Endothelial cell (in vitro differentiated cells): ENCODE measurements around the gene GAB1. TPM values are rescaled to one million over a fixed set of nuclear protein-coding genes. Genes with fewer than 3 reads are reported as not detected.

Experiments used
- DNase-seq: peaks from one replicate; pipeline ENCODE4 v3.0.0; 2021; ENCODE audit warnings: low spot score
- H3K27ac Mint-ChIP-seq: one replicate; pipeline ENCODE4 v1.8.0; 2021; ENCODE audit warnings: mixed read lengths, inconsistent platforms; ENCODE audit not compliant: unreplicated experiment
- H3K27me3 Mint-ChIP-seq: one replicate; pipeline ENCODE4 v1.8.0; 2021; ENCODE audit warnings: mild to moderate bottlenecking, moderate library complexity, mixed read lengths, inconsistent platforms; ENCODE audit not compliant: unreplicated experiment
- H3K36me3 Mint-ChIP-seq: one replicate; pipeline ENCODE4 v1.8.0; 2021; ENCODE audit warnings: mild to moderate bottlenecking, low read depth, mixed read lengths, inconsistent platforms; ENCODE audit not compliant: unreplicated experiment
- H3K4me1 Mint-ChIP-seq: one replicate; pipeline ENCODE4 v1.8.0; 2021; ENCODE audit warnings: mild to moderate bottlenecking, mixed read lengths, inconsistent platforms; ENCODE audit not compliant: unreplicated experiment
- H3K4me3 Mint-ChIP-seq: one replicate; pipeline ENCODE4 v1.8.0; 2021; ENCODE audit warnings: mild to moderate bottlenecking, mixed read lengths, inconsistent platforms; ENCODE audit not compliant: unreplicated experiment
- H3K9me3 Mint-ChIP-seq: one replicate; pipeline ENCODE4 v1.8.0; 2021; ENCODE audit warnings: mixed read lengths, inconsistent platforms; ENCODE audit not compliant: unreplicated experiment
- CTCF ChIP-seq: fragments of 200-600 bp; sonication (generic); IDR thresholded peaks from one replicate; pipeline ENCODE4 v1.5.0; 2021; ENCODE audit warnings: antibody characterized with exemption; ENCODE audit not compliant: unreplicated experiment
- total RNA-seq: library from RNA; stranded (reverse); fragmentation: NEBNext Ultra II Directional; extraction: Animal tissue kit (Norgen Biotek cat#: 25700); gene quantifications from one replicate; pipeline ENCODE4 v1.2.1, GENCODE V29; 2021; ENCODE audit not compliant: unreplicated experiment

The GAB1 gene
- total RNA-seq, 1 donor from 2014 or later, result 51.8 TPM

GRCh38 chr4:143431526-143432257 is 95.0 kb downstream of the GAB1 start:
- Mint-ChIP-seq H3K36me3 (peaks cover 40% of the 10 kb centered on the region), H3K27me3 (peaks cover 1% of the 10 kb centered on the region), H3K9me3 (no peaks in the 10 kb centered on the region), H3K4me1 (peaks cover 17% of the 10 kb centered on the region), H3K27ac (no peak overlapping the region), H3K4me3 (no peak overlapping the region)
- no peak for DNase-seq
- TF ChIP-seq CTCF, result no peak

- peaks cover 21% of the 10 kb centered on the region for H3K4me1 Mint-ChIP-seq
These were observed 95.5 kb downstream of the GAB1 start for GRCh38 chr4:143432258-143432591.

GRCh38 chr4:143433231-143433630 is 96.6 kb downstream of the GAB1 start:
- peaks cover 47% of the 10 kb centered on the region for H3K36me3 Mint-ChIP-seq
- H3K27me3 Mint-ChIP-seq, result no peaks in the 10 kb centered on the region
- H3K27ac Mint-ChIP-seq, result no peak overlapping the region

More at GRCh38 chr4:143432258-143432591, 95.5 kb downstream of the GAB1 start:
- no peak for DNase-seq
- Mint-ChIP-seq H3K36me3 (peaks cover 44% of the 10 kb centered on the region), H3K9me3 (no peaks in the 10 kb centered on the region), H3K4me3 (no peak overlapping the region), H3K27me3 (peaks cover 1% of the 10 kb centered on the region), H3K27ac (no peak overlapping the region)
- TF ChIP-seq CTCF, result no peak

GRCh38 chr4:143435955-143436354 is 99.3 kb downstream of the GAB1 start:
- no peak for DNase-seq
- no peak overlapping the region for H3K27ac Mint-ChIP-seq
- TF ChIP-seq CTCF, result no peak
- no peaks in the 10 kb centered on the region for H3K9me3 Mint-ChIP-seq
- H3K27me3 Mint-ChIP-seq, result no peaks in the 10 kb centered on the region
- peaks cover 58% of the 10 kb centered on the region for H3K36me3 Mint-ChIP-seq
- H3K4me3 Mint-ChIP-seq, result peak overlapping the region; percentile 56
- H3K4me1 Mint-ChIP-seq, result peaks cover 37% of the 10 kb centered on the region

More at GRCh38 chr4:143433231-143433630, 96.6 kb downstream of the GAB1 start:
- Mint-ChIP-seq H3K9me3 (no peaks in the 10 kb centered on the region), H3K4me3 (no peak overlapping the region), H3K4me1 (peaks cover 24% of the 10 kb centered on the region)
- no peak for DNase-seq
- TF ChIP-seq CTCF, result no peak

GRCh38 chr4:143437476-143437875 is 100.8 kb downstream of the GAB1 start:
- H3K27me3 Mint-ChIP-seq, result no peaks in the 10 kb centered on the region
- no peaks in the 10 kb centered on the region for H3K9me3 Mint-ChIP-seq
- peak overlapping the region; percentile 32 for H3K27ac Mint-ChIP-seq
- H3K4me3 Mint-ChIP-seq, result peak overlapping the region; percentile 37
- peaks cover 47% of the 10 kb centered on the region for H3K36me3 Mint-ChIP-seq
- TF ChIP-seq CTCF, result no peak
- DNase-seq, result no peak
- peaks cover 47% of the 10 kb centered on the region for H3K4me1 Mint-ChIP-seq
